Measurements from ENCODE around the gene SNRPA1. TPM values are rescaled to one million over a fixed set of nuclear protein-coding genes. Genes with fewer than 3 reads are reported as not detected.

The SNRPA1 gene
- total and polyA plus RNA-seq, 9 of the 15 experiments (the other 6 are each of a cell fraction or from before 2014, with no cell fraction given) = 62.7 to 245 (median 189) TPM

GRCh38 chr15:101294731-101295606 is at the start of gene SNRPA1 (continued):
- TF ChIP-seq AFF4 (CRISPR knock-in tag; IDR thresholded peaks at IDR 0.05) = peak; percentile 89
- TF ChIP-seq MTF1 (CRISPR knock-in tag; IDR thresholded peaks at IDR 0.05; ENCODE audit: borderline replicate concordance) = no peak
- no peak for TF ChIP-seq IRF2 (CRISPR knock-in tag; IDR thresholded peaks at IDR 0.05)
- TF ChIP-seq SMARCB1 (IDR thresholded peaks at IDR 0.05; ENCODE audit: insufficient read length, low read depth) = no peak
- TF ChIP-seq STAT5A (IDR thresholded peaks at IDR 0.05; ENCODE audit: borderline replicate concordance, low read length) = no peak
- peak; percentile 96 for TF ChIP-seq RBBP5 (IDR thresholded peaks at IDR 0.05; ENCODE audit: borderline replicate concordance, insufficient read depth, low read length, poor library complexity, severe bottlenecking)
- TF ChIP-seq ZNF512 (tag; IDR thresholded peaks at IDR 0.05) = no peak
- no peak for TF ChIP-seq RBM22 (IDR thresholded peaks at IDR 0.05; ENCODE audit: low read depth, low read length, poor library complexity, severe bottlenecking)
- no peak for TF ChIP-seq ZSCAN29 (IDR thresholded peaks at IDR 0.05)
- no peak for TF ChIP-seq ZNF347 (CRISPR knock-in tag; IDR thresholded peaks at IDR 0.05; ENCODE audit: low read depth)
- TF ChIP-seq NUFIP1 (IDR thresholded peaks at IDR 0.05; ENCODE audit: partially characterized antibody) = no peak
- TF ChIP-seq GATAD2A (IDR thresholded peaks at IDR 0.05) = 0 out of 2 replicates have a peak, but pooled peaks have one; percentile 48
- TF ChIP-seq BRF1 (IDR thresholded peaks at IDR 0.05; ENCODE audit: borderline replicate concordance, extremely low read depth, insufficient read length) = no peak
- no peak for TF ChIP-seq SPI1 (IDR thresholded peaks at IDR 0.05; ENCODE audit: borderline replicate concordance, low read depth, low read length)
- TF ChIP-seq ZNF277 (CRISPR knock-in tag; IDR thresholded peaks at IDR 0.05; ENCODE audit: borderline replicate concordance) = no peak
- TF ChIP-seq POLR2AphosphoS5 (IDR thresholded peaks at IDR 0.05; ENCODE audit: control insufficient read depth, insufficient read depth, low read depth, low read length) = peak; percentile 66
- TF ChIP-seq TBP (optimal IDR thresholded peaks at IDR 0.05; ENCODE audit: low read depth, low read length) = peak; percentile 77
- peak in 1 of 2 experiments; percentile 73; a peak in 1 of 4 replicates for TF ChIP-seq KDM4B (IDR thresholded peaks at IDR 0.05; ENCODE audit: borderline replicate concordance in 2 of 2, low read depth in 1 of 2)
- 0 out of 2 replicates have a peak, but pooled peaks have one; percentile 42 for TF ChIP-seq SMAD3 (CRISPR knock-in tag; conservative IDR thresholded peaks at IDR 0.05)

All from K562 (cell line).